NCI-H345 treated with DMSO at 0.1 percent for 48 hours (cell line): ENCODE data around the gene DCTN3.

Experiments used
- DNase-seq: peaks from one replicate; lab custom pipeline; 2025; ENCODE audit not compliant: unreplicated experiment; lab: John Stamatoyannopoulos, UW

The DCTN3 gene

DNA sequence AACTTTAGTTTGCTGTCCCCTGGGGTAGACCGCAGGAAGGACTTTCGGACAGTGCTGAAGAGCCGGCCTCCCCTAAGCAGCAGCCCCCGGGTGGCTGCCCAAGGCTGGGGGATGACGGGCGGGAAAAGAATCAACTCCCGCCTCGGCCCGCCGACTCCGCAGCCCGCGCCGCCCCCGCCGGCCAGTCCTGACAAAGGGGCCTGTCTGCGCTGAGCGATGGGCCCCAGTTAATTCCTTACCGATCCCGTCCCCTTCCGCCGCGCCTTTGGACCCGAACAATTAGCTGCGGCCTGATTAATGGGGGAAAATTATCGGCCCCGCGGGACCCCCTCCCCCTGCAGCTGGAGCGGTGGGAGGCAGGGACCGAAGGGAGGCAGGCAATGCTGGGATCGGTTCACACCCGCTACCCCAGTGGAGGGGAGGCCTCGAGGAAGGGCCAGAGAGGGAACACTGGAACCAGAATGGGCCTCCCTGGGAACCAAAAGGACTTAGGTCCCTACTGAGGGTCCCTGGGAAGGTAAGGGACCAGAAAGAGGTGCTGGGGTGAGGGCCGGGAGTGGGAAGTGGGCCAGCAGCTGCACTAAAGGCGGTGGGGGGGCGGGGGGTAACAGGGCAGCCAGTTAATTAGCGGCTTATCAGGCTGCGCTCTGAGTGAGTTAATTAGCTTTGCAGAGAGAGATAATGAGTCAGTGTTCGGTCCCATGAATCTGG lies 4.3 kb upstream of the DCTN3 start:
- no peak for DNase-seq

DNA sequence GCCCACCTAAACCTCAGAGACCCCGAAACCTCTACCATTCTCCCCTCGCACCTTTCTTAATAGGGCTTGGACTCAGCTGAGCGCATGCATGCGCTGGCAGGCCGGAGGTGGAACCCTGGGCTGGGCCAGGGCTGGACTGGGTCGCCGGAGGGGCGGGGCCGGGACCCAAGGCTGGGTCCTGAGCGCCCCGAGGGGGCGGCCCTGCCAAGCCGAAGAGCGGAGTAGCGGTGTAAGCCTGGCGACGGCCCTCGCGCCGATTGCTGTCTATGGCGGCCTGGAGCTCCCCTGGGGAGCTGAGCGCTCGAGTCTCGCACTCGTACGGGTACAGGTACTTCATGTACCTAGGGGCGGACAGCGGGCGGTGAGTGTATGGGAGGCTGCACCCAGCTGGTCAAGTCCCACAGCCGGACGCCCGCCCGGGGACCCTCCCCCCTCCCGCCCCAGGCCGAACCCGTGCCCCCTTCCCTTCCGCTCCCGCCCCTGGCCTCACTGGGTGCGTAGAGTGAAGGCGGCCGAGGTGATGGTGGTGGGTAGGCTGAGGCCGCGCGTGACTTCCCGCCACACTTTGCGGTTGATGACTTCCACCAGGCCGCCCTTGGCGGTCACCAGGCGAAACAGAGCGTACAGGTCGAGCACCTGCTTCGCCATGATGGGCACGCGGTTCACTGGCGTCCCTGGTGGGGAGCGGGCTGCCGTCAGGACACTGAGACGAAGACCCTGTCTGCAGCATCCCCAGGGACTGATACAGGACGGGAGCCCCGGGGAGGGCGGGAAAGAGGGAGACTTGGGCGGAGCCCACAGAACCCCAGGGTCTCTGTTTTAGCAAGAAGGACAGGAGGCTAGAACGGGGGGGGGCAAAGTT lies 3.3 kb upstream of the DCTN3 start:
- no peak for DNase-seq

DNA sequence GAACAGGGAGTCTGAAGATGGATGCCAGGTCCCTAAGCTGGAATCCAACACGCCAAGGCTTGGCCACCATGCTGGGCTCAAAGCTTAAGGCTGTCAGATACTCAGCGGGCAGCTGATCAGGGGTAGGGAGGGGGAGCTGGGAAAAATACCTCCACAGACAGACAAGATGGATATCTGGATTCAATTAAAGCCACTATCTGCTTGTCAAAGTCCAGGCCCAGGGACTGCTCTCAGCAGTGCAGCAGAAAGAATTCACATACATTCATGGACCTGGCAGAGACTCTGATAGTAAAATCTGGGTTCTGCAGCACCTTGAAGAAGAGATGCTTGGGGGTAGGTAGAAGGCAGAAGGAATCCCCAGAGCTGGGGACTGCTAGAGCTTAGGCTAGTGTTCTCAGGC lies 5.2 kb downstream of the DCTN3 start:
- DNase-seq: no peak

DNA sequence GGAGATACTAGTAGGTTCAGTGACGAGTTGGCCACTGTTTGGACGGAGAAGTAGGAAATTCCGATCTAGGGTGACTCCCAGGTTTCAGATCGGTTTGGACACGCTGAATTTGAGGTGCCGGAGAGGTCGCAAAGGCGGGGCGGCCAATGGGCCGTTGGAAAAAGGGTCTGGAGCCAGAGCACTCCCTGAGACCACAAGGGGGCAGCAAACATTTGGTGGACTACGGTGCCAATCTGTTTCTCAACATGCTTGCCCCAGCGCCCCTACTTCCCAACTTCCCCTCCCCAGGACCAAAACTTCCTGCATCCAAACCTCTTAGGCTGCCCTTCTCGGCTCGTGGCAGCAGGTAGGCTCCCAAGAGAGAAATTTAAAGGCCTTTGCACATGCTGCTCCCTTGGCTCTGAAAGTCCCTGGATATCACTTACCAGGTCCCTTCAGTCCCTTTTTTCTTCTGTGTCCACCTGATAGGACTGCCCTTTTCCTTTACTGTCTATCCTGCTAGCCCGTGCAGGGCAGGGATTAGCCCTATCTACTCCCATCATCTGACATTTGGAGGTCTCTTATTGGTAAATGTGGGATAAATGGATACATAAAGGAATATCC lies 7.4 kb downstream of the DCTN3 start:
- DNase-seq: peak; percentile 77

DNA sequence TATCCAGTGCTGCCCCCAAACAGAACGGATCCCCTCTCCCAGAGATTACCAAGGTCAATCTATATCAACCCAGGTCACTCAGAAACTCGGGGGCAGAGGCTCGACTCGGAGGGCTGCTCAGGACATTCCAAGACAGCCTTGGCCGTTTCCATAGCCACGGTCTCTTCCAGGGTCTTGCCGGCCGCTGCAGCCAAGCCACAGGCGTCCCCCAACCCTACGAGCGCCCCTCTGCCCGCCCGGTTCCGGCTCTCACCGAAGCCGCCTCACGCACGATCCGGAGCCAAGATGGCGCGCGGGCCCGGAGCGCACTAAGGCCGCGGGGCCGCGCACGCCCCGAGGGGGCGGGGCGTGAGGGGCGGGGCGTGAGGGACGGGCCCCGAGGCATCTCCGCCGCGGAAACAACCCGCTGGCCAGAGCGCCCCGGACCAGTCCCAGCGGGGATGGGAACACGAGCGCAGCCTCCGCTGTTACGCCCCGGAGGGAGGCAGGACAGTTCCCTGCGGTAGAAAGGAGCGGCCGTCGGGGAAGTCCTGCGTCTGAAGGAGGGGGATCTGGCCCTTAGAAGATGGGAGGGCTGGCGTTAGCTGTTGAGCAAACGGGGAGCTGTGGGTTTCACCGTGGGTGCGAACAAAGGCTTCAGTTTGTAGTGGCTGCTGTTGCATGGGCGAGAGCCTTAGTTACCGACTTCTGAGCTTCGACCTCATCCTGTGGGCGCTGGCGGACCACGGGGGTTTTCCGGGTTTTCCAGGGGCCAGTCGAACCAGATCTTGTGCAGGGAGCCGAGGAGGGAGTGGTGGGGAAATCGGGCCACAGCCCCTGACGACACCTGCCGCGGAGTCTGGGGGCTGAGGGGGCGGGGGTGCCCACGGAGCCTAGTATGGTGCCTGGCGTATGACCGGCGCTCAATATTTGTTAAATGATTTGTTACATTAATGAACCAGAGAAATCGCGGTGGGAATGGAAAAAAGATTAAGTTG lies 8.2 kb downstream of the DCTN3 start, which contains the start of gene RPP25L:
RPP25L (minus strand) TSS at position 287 of the 977 bp plus-strand sequence. CDS start 801 bp downstream, outside the sequence.
- peak; percentile 61 for DNase-seq

DNA sequence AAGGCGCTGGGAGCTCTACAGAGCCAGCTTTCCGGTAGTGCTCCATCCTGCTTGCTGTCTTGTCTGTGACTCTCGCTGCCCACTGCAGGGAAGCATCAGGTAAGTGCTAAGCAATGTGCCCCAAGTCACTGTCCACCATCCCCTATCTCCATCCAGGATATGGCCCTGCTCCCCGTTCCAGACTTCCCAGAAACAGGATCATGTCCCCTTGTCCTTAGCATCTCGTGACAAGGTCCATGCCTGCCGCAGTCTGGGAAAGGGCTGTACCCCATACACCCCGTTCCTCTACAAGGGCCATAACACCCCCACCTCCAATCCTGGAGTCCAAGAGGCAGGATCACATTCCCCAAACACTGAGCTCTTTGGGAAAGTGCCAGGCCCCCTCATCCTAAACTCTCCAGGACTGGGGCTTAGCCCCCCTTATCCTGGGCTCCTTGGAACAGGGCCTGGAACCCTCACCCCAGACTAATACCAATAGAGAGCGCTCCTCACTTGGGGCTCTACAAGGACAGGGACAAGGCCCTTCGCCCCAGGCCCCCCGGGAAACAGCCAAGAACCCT lies 9.0 kb downstream of the DCTN3 start:
- DNase-seq: no peak

DNA sequence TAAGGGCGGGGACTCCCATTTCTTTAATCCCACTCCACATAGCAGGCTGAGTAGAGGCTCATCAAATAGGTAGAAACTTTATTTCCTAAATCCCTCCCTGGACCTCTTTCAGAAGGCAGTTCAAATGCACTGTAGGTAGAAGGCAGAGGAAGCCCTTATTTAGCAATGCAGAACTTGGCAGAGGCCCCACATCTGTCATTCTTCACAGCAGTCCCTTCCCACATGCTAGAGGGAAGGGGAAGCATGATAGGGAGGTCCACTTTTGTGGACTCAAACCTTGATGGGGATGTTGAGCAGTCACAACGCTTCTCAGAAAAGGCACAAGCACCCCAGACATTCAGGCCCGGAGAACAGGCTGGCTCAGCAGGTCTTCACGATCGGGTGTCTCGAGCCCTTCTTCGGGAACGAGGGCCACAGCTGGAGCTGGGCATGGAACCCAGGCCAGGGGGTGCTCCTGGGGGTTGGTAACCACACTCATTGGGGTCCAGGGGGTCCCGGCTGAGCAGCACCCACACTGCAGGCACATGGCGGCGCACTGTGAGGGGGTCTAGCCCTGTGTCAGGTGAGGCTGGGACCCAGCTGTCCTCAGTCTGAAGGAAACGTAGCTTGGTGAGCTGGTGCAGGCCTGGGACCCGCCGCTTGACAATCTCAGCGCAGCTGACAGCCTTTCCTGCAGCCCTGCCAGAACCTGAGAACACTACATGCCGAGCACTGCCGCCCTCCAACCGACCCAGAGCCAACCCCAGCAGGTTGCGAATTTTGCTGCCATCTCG lies 9.7 kb downstream of the DCTN3 start:
- no peak for DNase-seq

DNA sequence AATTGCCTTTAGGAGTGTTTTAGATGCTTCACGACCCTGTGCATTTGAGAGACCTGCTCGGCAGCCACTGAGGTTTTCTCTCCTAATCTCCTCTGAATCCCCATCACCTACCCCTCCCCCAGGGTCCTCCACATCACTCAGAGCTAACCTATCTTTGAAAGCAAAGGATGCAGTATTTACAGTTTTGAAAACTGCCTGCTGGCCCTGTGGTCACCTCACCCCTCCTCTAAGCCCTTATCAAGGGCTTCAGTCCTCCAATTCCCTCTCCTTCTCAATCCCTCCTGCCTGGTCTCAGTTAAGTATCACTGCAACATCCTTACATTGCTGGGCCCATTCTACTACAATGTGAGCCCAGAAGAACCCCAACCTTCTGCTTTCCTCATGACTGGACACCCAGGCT lies 13.0 kb downstream of the DCTN3 start:
- no peak for DNase-seq

DNA sequence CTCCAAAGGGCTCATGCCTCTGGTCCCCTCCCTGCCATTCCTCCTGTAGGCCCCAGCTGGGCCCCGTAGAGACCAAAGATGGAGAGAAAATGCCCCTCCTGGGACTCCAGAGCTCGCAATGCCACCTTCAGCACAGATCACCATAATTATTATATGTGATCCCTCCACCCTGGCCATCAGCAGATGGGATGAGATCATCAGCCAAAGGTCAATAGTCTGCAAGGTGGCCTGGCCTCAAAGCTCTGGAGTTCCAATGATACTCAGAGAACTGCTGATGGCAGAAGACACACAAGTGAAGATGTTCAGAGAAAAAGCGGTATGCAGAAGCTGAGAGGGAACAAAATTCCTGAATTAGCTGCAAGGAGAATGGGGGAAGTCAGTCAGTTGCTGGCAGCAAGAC lies 13.4 kb downstream of the DCTN3 start:
- no peak for DNase-seq

DNA sequence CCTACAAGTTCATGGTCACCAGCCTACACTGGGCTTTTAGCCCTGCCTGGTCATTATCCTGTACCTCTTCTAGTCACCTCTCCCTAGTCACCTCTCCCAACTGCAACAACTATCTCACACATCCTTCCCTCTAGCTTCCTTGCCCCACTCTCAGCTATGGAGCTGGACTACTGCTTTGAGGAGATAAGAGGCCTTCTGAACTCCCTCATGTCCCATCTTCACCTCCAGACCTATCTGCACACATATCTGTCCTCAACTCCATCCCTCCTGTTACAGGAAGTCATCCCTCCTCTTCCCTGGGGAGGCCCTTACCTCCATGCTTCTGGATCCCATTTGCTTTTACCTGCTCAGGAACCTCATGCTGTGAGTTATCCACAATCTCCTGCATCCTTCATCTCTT lies 14.1 kb downstream of the DCTN3 start:
- no peak for DNase-seq

DNA sequence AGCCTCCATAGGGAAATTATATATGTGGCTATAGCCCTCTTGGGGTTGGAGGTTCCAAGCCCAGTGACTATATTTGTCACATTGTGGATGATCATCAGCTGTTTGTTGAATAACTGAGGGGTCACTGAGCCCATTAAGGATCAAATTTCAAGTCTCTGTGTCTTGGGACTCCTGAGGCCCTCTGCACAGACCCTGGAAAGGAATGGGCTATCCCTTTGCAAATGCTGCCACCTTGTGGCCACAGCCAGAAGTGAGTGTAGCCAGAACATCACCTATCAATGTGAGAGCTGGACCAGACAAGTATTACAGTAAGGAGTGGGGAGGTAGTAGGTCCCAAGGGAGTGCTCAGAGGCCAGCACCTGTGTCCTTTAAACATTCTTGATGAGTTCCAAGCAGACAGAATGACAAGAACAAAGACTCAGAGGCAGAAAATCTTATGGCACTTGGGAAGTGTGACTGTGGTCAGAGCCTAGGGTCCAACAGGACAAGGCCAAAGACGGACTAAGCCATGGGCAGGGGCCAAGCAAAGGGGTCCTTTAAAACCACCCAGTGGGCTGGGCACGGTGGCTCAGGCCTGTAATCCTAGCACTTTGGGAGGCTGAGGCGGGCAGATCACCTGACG lies 16.6 kb downstream of the DCTN3 start:
- peak; percentile 45 for DNase-seq

DNA sequence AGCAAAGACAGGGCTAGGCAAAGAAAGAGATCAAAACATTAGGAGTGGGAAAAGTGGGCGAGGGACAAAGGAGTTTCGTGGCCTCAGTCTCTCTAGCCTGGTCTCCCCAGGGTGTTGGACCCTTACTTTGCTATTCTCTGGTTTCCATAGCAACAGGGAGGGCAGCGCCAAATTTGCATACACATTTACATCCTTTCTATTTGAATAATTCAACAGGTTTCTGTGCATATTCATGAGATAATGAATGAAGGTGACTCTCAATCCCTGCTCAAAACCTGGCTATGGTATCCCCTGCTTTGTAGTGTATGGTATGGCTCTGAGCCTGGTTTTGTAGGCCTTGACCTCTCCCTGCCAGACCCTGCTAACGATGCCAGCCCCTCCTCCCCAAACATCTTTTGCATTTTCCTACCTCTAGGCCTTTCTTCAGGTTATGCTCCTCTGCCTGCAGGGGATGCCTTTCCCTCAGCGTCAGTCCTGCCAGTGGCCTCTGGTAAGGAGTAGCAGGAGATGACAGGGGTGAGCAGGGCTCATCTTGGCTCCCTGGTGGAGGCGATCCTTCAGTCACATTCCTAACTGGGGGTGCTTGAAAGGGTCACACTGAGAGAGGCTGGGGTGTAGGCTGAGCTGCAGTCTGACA lies 18.2 kb downstream of the DCTN3 start:
- no peak for DNase-seq

DNA sequence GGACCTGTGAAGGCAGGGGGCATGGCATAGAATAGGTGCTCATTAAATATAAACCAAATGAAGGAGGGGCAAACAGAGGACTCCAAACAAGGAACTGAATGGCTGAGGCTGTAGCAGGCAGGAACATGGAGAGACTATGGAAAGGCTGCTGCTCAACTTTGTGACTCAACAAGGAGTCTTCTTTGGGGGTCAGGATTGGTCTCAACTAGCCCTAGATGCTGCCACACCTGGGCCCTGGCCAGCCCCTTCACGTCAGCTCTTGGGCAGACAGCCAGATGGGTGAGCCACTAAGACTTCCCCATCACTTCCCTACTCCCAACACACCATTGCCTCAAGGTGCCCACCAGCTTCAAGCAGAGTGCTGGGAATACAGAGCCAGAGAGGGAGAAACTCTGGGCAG lies 19.4 kb downstream of the DCTN3 start:
- DNase-seq: no peak

DNA sequence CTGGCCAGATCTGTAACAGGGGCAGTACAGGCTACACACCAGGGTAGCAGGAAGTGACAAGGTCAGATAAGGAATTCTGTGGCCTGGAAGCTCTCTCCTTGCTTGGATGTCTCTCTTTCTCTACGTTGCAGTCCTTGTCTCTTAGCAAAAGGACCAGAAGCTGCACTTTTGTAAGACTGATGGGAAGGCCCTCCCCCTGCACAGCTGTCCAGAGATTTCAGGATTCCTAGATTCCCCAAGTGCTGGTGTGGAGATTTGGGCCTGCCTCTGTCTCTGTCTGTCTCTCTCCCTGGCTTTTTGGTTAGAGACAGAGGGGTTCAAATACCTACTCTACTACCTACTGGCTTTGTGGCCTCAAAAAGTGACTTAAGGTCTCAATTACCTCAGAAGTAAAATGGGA lies 20.7 kb downstream of the DCTN3 start:
- DNase-seq: no peak

DNA sequence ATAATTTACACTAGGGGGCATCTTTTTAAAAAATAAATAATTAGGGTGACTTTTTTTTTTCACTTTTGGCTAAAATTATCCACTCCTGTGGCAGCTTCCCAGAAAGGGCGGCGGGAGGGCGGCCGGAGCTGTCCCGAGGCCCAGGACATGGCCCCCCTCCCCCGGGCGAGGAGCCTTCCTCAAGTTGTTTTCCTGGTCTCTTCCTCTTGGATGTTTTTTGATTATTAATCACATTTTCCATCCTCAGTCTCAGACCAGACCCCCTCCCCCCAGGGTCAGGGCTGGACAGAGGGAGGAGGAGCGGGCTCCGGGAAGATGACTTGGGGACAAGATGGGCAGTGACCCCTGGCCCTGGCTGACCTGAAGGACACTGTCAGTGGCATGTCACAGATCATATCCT lies 26.1 kb downstream of the DCTN3 start:
- DNase-seq: no peak

DNA sequence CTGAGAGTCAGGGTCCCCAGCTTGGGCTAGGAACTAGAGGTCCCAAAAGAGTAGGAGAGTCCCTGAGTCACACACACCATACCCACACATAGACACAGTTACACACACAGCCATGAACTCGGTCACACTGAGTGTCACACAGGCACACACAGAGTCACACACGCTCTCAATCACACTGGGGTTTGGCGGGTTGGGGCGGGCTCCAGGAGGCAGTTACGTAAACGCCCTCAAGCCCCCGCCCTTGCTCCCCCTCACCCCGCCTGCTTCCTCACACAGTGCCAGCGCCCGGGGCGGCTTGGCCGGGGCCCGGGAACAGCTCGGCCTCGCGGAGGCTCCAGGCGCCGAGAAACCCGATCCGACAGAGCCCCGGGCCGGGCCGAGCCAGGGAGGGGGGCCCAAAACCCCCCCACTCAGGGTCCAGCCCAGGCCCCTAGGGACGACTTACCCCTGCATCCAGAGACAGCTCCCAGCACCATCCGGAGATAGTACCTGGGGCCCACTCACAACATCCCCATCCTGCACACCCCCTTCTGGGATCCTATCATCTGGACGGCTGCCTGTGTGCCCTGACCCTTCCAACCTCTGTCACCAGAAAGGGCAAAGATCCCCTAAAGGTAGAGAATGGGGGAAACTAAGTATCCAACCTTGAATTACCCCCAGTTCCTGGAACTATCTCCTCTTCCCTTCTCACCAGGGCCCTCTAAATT lies 27.2 kb downstream of the DCTN3 start:
- no peak for DNase-seq

DNA sequence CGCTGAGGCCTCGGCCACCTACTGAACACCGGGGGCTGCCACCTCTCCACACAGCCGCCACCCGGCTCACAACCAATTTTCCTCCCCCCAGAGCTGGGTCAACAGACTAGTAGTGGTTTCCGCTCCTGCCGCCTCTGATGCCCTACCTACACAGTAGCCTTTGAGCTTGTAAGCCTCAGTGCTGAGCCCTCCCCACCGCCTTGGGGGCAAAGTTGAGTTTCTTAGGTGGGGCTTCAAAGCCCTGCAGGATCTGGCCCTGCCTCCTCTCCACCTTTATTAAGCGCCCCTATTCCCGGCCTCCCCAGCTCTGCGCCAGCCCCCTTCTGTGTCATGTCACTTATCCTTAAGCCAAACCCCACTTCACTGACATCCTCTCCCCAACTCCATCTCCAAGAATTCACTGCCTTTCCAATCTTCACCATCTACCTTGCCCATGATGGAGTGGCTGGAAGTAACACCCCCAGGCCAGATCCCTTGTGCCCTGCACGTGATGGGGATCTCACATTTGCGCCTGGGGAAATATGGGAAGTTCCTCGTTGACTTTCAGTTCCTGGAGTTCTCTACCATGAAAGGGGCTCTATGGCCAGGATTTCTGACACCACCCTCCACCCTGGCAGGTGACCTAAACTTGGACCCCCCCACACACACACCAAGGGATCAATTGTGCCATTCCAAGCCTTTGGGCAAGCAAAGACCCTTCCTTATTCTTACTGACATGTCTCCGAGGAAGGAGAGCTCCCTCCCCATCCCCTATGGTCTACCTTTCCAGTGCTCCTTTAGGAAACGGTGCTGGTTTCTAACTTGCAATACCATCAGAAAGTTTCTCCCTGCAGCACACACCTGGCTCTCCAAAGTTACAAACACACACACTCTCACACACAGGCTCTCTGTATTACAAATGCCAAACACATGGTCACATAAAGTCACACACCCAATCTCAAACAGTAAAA lies 28.1 kb downstream of the DCTN3 start:
- DNase-seq: no peak
